ENCODE measurements around the gene RNF157.

RNF157 gene

GRCh38 chr17:76160896-76161528, 79.3 kb downstream of the RNF157 start:
- Histone ChIP-seq H3K4me1 (ENCODE audit: control insufficient read depth in 5 of 5, insufficient read depth in 5 of 5, low read length in 5 of 5) (no peaks in the 10 kb centered on the region), H3K27ac (ENCODE audit: low read depth, low read length) (no peak overlapping the region), H3K9me3 (ENCODE audit: control insufficient read depth in 5 of 5, low read length in 5 of 5) (no peaks in the 10 kb centered on the region), H3K4me3 (ENCODE audit: low read depth in 1 of 5, low read length in 5 of 5) (no peak overlapping the region), H3K27me3 (ENCODE audit: control insufficient read depth in 5 of 5, insufficient read depth in 4 of 5, low read length in 5 of 5) (no peaks in the 10 kb centered on the region), H3K36me3 (ENCODE audit: control insufficient read depth in 5 of 5, insufficient read depth in 5 of 5, low read length in 5 of 5) (peaks cover 2 to 43% (median 17%) of the 10 kb centered on the region in 5 donors), H3K9ac (ENCODE audit: low read length in 5 of 5) (no peak overlapping the region)

GRCh38 chr17:76159157-76159556, 81.1 kb downstream of the RNF157 start:
- Histone ChIP-seq H3K4me3 (ENCODE audit: low read depth in 1 of 5, low read length in 5 of 5) (no peak overlapping the region), H3K27ac (ENCODE audit: low read depth, low read length) (no peak overlapping the region), H3K4me1 (ENCODE audit: control insufficient read depth in 5 of 5, insufficient read depth in 5 of 5, low read length in 5 of 5) (no peaks in the 10 kb centered on the region), H3K9ac (ENCODE audit: low read length in 5 of 5) (no peak overlapping the region), H3K9me3 (ENCODE audit: control insufficient read depth in 5 of 5, low read length in 5 of 5) (no peaks in the 10 kb centered on the region), H3K36me3 (ENCODE audit: control insufficient read depth in 5 of 5, insufficient read depth in 5 of 5, low read length in 5 of 5) (peaks cover 0 to 48% (median 17%) of the 10 kb centered on the region in 5 donors), H3K27me3 (ENCODE audit: control insufficient read depth in 5 of 5, insufficient read depth in 4 of 5, low read length in 5 of 5) (no peaks in the 10 kb centered on the region)

- Histone ChIP-seq H3K4me3 (ENCODE audit: low read depth in 1 of 5, low read length in 5 of 5) (no peak overlapping the region), H3K27ac (ENCODE audit: low read depth, low read length) (no peak overlapping the region), H3K9me3 (ENCODE audit: control insufficient read depth in 5 of 5, low read length in 5 of 5) (no peaks in the 10 kb centered on the region), H3K36me3 (ENCODE audit: control insufficient read depth in 5 of 5, insufficient read depth in 5 of 5, low read length in 5 of 5) (peaks cover 0 to 45% (median 17%) of the 10 kb centered on the region in 5 donors), H3K4me1 (ENCODE audit: control insufficient read depth in 5 of 5, insufficient read depth in 5 of 5, low read length in 5 of 5) (no peaks in the 10 kb centered on the region), H3K9ac (ENCODE audit: low read length in 5 of 5) (no peak overlapping the region), H3K27me3 (ENCODE audit: control insufficient read depth in 5 of 5, insufficient read depth in 4 of 5, low read length in 5 of 5) (no peaks in the 10 kb centered on the region)
These were observed 82.5 kb downstream of the RNF157 start for GRCh38 chr17:76157759-76158158.

- no peak overlapping the region for H3K27ac ChIP-seq (ENCODE audit: low read depth, low read length)
These were observed 83.7 kb downstream of the RNF157 start for GRCh38 chr17:76156662-76156991.

GRCh38 chr17:76155988-76156661, 84.2 kb downstream of the RNF157 start:
- H3K4me3 ChIP-seq (ENCODE audit: low read depth in 1 of 5, low read length in 5 of 5) = no peak overlapping the region
- no peak overlapping the region for H3K27ac ChIP-seq (ENCODE audit: low read depth, low read length)

More at GRCh38 chr17:76156662-76156991, 83.7 kb downstream of the RNF157 start:
- Histone ChIP-seq H3K36me3 (ENCODE audit: control insufficient read depth in 5 of 5, insufficient read depth in 5 of 5, low read length in 5 of 5) (peaks cover 0 to 49% (median 17%) of the 10 kb centered on the region in 5 donors), H3K9ac (ENCODE audit: low read length in 5 of 5) (no peak overlapping the region), H3K4me3 (ENCODE audit: low read depth in 1 of 5, low read length in 5 of 5) (no peak overlapping the region), H3K9me3 (ENCODE audit: control insufficient read depth in 5 of 5, low read length in 5 of 5) (no peaks in the 10 kb centered on the region), H3K4me1 (ENCODE audit: control insufficient read depth in 5 of 5, insufficient read depth in 5 of 5, low read length in 5 of 5) (no peaks in the 10 kb centered on the region), H3K27me3 (ENCODE audit: control insufficient read depth in 5 of 5, insufficient read depth in 4 of 5, low read length in 5 of 5) (no peaks in the 10 kb centered on the region)

GRCh38 chr17:76154936-76155845, 85.1 kb downstream of the RNF157 start:
- Histone ChIP-seq H3K9ac (ENCODE audit: low read length in 5 of 5) (no peak overlapping the region), H3K36me3 (ENCODE audit: control insufficient read depth in 5 of 5, insufficient read depth in 5 of 5, low read length in 5 of 5) (peaks cover 0 to 43% (median 18%) of the 10 kb centered on the region in 5 donors), H3K27ac (ENCODE audit: low read depth, low read length) (no peak overlapping the region), H3K27me3 (ENCODE audit: control insufficient read depth in 5 of 5, insufficient read depth in 4 of 5, low read length in 5 of 5) (no peaks in the 10 kb centered on the region), H3K4me1 (ENCODE audit: control insufficient read depth in 5 of 5, insufficient read depth in 5 of 5, low read length in 5 of 5) (no peaks in the 10 kb centered on the region), H3K9me3 (ENCODE audit: control insufficient read depth in 5 of 5, low read length in 5 of 5) (no peaks in the 10 kb centered on the region), H3K4me3 (ENCODE audit: low read depth in 1 of 5, low read length in 5 of 5) (no peak overlapping the region)

More at GRCh38 chr17:76155988-76156661, 84.2 kb downstream of the RNF157 start:
- no peaks in the 10 kb centered on the region for H3K9me3 ChIP-seq (ENCODE audit: control insufficient read depth in 5 of 5, low read length in 5 of 5)
- H3K4me1 ChIP-seq (ENCODE audit: control insufficient read depth in 5 of 5, insufficient read depth in 5 of 5, low read length in 5 of 5) = no peaks in the 10 kb centered on the region
- no peak overlapping the region for H3K9ac ChIP-seq (ENCODE audit: low read length in 5 of 5)
- H3K36me3 ChIP-seq (ENCODE audit: control insufficient read depth in 5 of 5, insufficient read depth in 5 of 5, low read length in 5 of 5) = peaks cover 0 to 46% (median 18%) of the 10 kb centered on the region in 5 donors
- no peaks in the 10 kb centered on the region for H3K27me3 ChIP-seq (ENCODE audit: control insufficient read depth in 5 of 5, insufficient read depth in 4 of 5, low read length in 5 of 5)

GRCh38 chr17:76154292-76154691, 86.0 kb downstream of the RNF157 start:
- Histone ChIP-seq H3K36me3 (ENCODE audit: control insufficient read depth in 5 of 5, insufficient read depth in 5 of 5, low read length in 5 of 5) (peaks cover 0 to 42% (median 18%) of the 10 kb centered on the region in 5 donors), H3K9me3 (ENCODE audit: control insufficient read depth in 5 of 5, low read length in 5 of 5) (no peaks in the 10 kb centered on the region), H3K27me3 (ENCODE audit: control insufficient read depth in 5 of 5, insufficient read depth in 4 of 5, low read length in 5 of 5) (no peaks in the 10 kb centered on the region), H3K27ac (ENCODE audit: low read depth, low read length) (no peak overlapping the region), H3K4me3 (ENCODE audit: low read depth in 1 of 5, low read length in 5 of 5) (no peak overlapping the region), H3K4me1 (ENCODE audit: control insufficient read depth in 5 of 5, insufficient read depth in 5 of 5, low read length in 5 of 5) (no peaks in the 10 kb centered on the region), H3K9ac (ENCODE audit: low read length in 5 of 5) (no peak overlapping the region)

- Histone ChIP-seq H3K36me3 (ENCODE audit: control insufficient read depth in 5 of 5, insufficient read depth in 5 of 5, low read length in 5 of 5) (peaks cover 0 to 35% (median 14%) of the 10 kb centered on the region in 5 donors), H3K4me3 (ENCODE audit: low read depth in 1 of 5, low read length in 5 of 5) (no peak overlapping the region), H3K9ac (ENCODE audit: low read length in 5 of 5) (no peak overlapping the region), H3K27me3 (ENCODE audit: control insufficient read depth in 5 of 5, insufficient read depth in 4 of 5, low read length in 5 of 5) (no peaks in the 10 kb centered on the region), H3K4me1 (ENCODE audit: control insufficient read depth in 5 of 5, insufficient read depth in 5 of 5, low read length in 5 of 5) (no peaks in the 10 kb centered on the region), H3K9me3 (ENCODE audit: control insufficient read depth in 5 of 5, low read length in 5 of 5) (no peaks in the 10 kb centered on the region), H3K27ac (ENCODE audit: low read depth, low read length) (no peak overlapping the region)
These were observed 86.7 kb downstream of the RNF157 start for GRCh38 chr17:76153640-76154039.

- peaks cover 0 to 31% (median 12%) of the 10 kb centered on the region in 5 donors for H3K36me3 ChIP-seq (ENCODE audit: control insufficient read depth in 5 of 5, insufficient read depth in 5 of 5, low read length in 5 of 5)
- no peak overlapping the region for H3K27ac ChIP-seq (ENCODE audit: low read depth, low read length)
- H3K27me3 ChIP-seq (ENCODE audit: control insufficient read depth in 5 of 5, insufficient read depth in 4 of 5, low read length in 5 of 5) = no peaks in the 10 kb centered on the region
- no peaks in the 10 kb centered on the region for H3K9me3 ChIP-seq (ENCODE audit: control insufficient read depth in 5 of 5, low read length in 5 of 5)
- H3K9ac ChIP-seq (ENCODE audit: low read length in 5 of 5) = no peak overlapping the region
- no peak overlapping the region for H3K4me3 ChIP-seq (ENCODE audit: low read depth in 1 of 5, low read length in 5 of 5)
- no peaks in the 10 kb centered on the region for H3K4me1 ChIP-seq (ENCODE audit: control insufficient read depth in 5 of 5, insufficient read depth in 5 of 5, low read length in 5 of 5)
These were observed 87.1 kb downstream of the RNF157 start for GRCh38 chr17:76153202-76153601.

- no peak overlapping the region for H3K4me3 ChIP-seq (ENCODE audit: low read depth in 1 of 5, low read length in 5 of 5)
- peaks cover 0 to 25% (median 7%) of the 10 kb centered on the region in 5 donors for H3K36me3 ChIP-seq (ENCODE audit: control insufficient read depth in 5 of 5, insufficient read depth in 5 of 5, low read length in 5 of 5)
- H3K4me1 ChIP-seq (ENCODE audit: control insufficient read depth in 5 of 5, insufficient read depth in 5 of 5, low read length in 5 of 5) = peaks cover 0 to 2% (median 0%) of the 10 kb centered on the region in 5 donors
- no peaks in the 10 kb centered on the region for H3K9me3 ChIP-seq (ENCODE audit: control insufficient read depth in 5 of 5, low read length in 5 of 5)
- no peaks in the 10 kb centered on the region for H3K27me3 ChIP-seq (ENCODE audit: control insufficient read depth in 5 of 5, insufficient read depth in 4 of 5, low read length in 5 of 5)
- H3K9ac ChIP-seq (ENCODE audit: low read length in 5 of 5) = no peak overlapping the region
- no peak overlapping the region for H3K27ac ChIP-seq (ENCODE audit: low read depth, low read length)
These were observed 87.7 kb downstream of the RNF157 start for GRCh38 chr17:76152591-76152990.
